PC-9 (cell line): ENCODE measurements around the gene GPS2.

Experiments used
- CTCF ChIP-seq: fragments of 200-600 bp; sonication (generic); conservative IDR thresholded peaks from 2 replicates; pipeline ENCODE4 v1.6.1; 2017; ENCODE audit warnings: mixed run types, antibody characterized with exemption, mild to moderate bottlenecking, moderate library complexity
- EZH2 ChIP-seq: fragments of 200-600 bp; sonication (generic); IDR thresholded peaks from 2 replicates; pipeline ENCODE4 v1.8.0; 2017; ENCODE audit warnings: antibody characterized with exemption, low read depth

GRCh38 chr17:7327501-7327900 is 12.3 kb upstream of the GPS2 start:
- no peak for TF ChIP-seq CTCF
- no peak for TF ChIP-seq EZH2
